HG02938 (cell line): Measurements from ENCODE around the gene ACAA2.

ENCODE experiments used
- ATAC-seq: cut with Tn5 transposase; IDR thresholded peaks from one replicate; pipeline ENCODE4 v1.9.1; 2021; ENCODE audit warnings: mild to moderate bottlenecking, moderate library complexity; ENCODE audit not compliant: unreplicated experiment

ACAA2 gene, protein sequence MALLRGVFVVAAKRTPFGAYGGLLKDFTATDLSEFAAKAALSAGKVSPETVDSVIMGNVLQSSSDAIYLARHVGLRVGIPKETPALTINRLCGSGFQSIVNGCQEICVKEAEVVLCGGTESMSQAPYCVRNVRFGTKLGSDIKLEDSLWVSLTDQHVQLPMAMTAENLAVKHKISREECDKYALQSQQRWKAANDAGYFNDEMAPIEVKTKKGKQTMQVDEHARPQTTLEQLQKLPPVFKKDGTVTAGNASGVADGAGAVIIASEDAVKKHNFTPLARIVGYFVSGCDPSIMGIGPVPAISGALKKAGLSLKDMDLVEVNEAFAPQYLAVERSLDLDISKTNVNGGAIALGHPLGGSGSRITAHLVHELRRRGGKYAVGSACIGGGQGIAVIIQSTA

GRCh38 chr18:49813319-49814146 lies at the start of gene ACAA2:
ACAA2 (minus strand) TSS chr18:49813533; CDS start chr18:49813484, 49 bp downstream.
- ATAC-seq: peak; percentile 82

DNA sequence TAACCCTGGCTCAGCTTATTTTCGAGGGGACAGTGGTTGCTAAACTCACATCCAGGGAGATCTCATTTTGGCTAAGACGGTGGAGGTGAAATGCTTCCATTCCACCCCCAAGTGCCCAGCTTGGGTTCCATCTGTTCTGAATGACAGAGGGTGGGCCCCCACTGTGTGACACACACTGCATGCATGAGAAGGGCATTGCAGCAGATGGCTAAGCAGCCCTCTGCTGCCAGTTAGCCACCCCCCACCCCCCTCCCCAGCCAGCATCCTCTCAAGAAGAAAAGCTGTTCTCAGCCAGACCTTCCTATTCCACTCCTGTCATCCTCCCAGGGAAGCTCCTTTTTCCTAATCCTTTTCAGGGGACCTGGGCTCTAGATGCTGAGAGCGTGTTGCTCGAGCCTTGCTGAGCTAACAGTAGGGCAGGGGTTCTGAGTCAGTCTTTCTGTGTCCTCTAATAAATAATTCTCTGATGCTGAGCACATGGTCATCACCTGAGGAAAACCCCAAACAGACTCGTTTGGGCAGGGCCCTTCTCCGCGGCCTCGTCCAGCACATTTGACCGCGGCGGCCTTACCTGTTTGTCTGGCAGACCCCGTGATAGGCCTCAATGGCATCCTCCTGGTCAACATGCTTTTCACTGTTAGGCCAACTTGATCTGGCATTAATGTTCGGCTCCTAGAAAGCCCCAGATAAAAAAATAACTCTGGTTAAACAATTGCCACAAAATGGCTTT lies 49.5 kb upstream of the ACAA2 start:
- ATAC-seq: no peak

GRCh38 chr18:49861659-49862058 lies 48.3 kb upstream of the ACAA2 start:
- no peak for ATAC-seq

DNA sequence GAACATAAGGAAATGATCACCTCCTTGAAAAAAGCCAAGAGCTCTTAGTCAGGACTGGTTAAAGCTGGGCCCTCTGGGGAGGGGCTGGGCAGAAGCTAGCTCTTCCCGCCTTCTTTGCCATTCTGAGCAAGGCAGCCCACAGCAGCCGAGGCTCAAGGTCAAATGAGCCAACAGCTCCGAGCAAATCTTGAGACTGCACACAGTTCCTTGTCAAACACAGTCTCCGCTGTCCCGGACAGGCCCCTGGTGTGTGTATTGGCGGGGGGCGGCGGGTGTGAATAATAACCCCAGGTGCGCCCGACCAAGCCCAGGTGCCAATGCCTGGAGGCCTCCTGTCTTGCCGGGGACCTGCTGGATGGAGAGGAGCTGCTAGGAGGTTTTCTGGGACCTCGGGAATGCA lies 46.4 kb upstream of the ACAA2 start:
- ATAC-seq: no peak

DNA sequence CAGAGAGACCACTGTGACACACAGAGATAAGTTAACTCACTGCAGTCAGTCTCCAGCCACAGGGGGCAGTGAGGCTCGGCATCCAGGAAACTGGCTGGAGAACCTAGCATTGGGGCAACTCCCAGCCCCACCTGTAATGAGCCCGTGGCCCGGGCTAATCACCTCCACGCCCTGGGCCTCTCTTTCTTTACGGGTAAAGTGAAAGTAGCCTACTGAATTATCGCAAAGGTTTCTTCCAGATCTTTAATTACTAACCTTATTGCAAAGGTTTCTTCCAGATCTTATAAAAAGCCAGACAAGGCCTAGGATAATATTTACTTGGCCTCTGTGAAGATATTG lies 45.7 kb upstream of the ACAA2 start:
- no peak for ATAC-seq

GRCh38 chr18:49858309-49859020 lies 45.1 kb upstream of the ACAA2 start:
- ATAC-seq: no peak

- no peak for ATAC-seq
Observed at GRCh38 chr18:49857708-49858107, 44.4 kb upstream of the ACAA2 start.

DNA sequence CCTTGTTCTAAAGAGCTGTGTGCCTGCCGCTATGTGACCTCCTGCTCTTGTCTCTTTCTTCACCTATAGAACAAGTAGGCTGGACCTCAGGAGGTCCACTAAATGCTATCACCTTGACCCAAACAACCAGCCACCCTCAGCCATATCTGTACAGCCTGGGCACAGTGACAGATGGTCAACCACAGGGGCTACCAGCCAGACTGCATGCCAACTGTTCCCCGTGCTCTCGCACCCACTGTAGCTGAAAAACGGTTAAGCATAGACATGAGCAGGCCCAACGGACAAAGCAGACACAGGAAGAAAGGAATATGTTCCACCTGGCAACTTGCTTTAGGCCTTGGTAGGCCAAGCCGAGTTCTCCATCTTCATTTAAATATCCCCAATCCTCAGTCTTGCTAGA lies 43.2 kb upstream of the ACAA2 start:
- ATAC-seq: no peak

GRCh38 chr18:49855711-49856415 lies 42.5 kb upstream of the ACAA2 start:
- ATAC-seq: no peak

DNA sequence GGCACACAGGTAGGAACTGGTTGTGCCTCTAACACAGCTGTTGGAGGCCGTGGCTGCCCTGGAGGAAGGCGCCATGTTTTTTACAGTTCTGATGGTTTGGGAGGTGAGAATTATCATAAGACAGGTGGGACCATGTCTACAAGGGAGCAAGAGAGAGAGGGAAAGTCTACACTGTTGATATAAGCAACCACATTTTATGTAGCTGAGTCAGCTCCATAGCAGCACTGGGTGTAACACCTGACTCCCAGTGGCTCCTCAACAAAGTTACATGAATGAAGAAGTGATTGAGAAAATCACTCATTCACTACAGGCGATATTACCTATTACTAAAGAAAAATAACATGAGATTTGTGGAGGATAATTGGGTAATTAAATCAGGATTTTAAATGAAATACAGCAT lies 41.3 kb upstream of the ACAA2 start:
- no peak for ATAC-seq

- no peak for ATAC-seq
Observed at GRCh38 chr18:49853436-49853835, 40.1 kb upstream of the ACAA2 start.

GRCh38 chr18:49853011-49853410 lies 39.7 kb upstream of the ACAA2 start:
- no peak for ATAC-seq

GRCh38 chr18:49851624-49852023 lies 38.3 kb upstream of the ACAA2 start:
- no peak for ATAC-seq

- no peak for ATAC-seq
Observed at GRCh38 chr18:49850636-49851035, 37.3 kb upstream of the ACAA2 start.

DNA sequence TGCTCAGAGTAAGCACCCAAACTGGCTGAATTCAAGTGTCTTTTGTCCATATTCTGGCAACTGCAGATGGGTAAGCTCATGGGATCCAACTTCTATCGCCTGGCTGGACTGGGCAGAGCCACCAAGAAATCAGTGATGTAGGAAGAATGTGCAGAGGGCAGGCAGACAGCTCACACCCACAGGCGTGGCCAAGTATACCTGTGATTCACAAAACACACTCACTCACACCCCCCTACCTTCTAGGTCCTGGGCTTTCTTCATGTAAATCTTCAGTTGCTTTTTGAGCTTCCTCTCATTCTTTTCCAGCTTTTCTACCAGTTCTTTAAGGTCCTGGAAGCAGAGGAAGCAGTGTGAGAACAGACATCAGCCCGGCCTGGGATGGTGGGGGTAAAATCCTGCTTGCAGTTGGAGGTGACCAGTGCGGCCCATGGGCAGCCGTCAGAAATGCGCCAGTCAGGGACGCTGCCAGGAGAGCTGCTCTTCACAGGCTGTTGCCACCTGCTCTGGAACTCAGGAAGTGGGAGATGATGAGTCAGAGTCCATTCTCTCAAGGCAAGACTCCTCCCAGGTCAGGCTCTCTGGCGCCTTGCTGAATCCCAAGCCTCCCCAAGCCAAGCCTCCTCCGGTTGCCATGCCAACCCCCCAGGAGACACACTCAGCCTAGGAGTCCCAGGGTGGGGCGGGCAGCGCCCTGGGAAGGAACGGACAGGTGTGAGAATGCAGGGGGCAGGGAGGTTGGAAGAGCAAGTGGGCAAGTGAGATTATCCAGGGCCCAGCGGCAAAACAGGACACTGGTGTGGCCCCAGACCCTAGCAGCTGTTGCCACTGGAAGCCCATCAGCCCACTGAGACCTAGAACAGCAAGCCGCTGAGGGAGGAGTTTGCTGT lies 36.2 kb upstream of the ACAA2 start:
- no peak for ATAC-seq

- no peak for ATAC-seq
Observed at GRCh38 chr18:49848115-49848514, 34.8 kb upstream of the ACAA2 start.

DNA sequence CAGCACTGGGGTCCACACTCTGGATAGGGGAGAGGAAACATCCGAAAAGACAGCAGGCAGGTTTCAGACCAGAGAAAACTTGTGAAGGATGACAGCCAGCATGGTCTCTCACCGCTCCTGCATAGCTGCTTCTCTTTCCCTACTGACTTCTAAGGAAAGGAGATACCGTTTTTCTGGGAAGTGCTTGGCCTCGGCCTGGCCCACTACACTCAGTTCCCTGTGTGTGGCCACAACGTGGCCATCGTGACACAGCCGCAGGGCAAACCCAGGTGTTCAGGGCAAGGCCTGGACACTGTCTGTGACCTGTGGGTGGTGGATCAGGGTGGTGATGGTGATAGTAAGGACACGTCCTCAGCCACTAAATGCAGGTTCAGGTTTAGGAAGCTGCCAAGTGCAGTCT lies 34.2 kb upstream of the ACAA2 start:
- ATAC-seq: no peak

GRCh38 chr18:49846718-49847470 lies 33.6 kb upstream of the ACAA2 start:
- ATAC-seq: no peak

GRCh38 chr18:49846361-49846662 lies 33.0 kb upstream of the ACAA2 start:
- ATAC-seq: no peak
